DND-41 (cell line): ENCODE data around the gene LIMS1.
"Not testable (repeated sequence)": the region's sequence is repeated elsewhere in the genome, so short reads cannot be mapped to it uniquely, and the experiment has no call there.

Source experiments
- EZH2 ChIP-seq: IDR thresholded peaks from 3 replicates; pipeline ENCODE4 v1.6.1; 2012; ENCODE audit warnings: borderline replicate concordance, low read depth, mild to moderate bottlenecking, moderate library complexity, low read length, inconsistent platforms; ENCODE audit not compliant: severe bottlenecking
- TF ChIP-seq, protein P1 (sequence below): IDR thresholded peaks from 2 replicates; pipeline ENCODE4 v1.5.1; 2012; ENCODE audit warnings: borderline replicate concordance, low read length, moderate library complexity, mild to moderate bottlenecking; ENCODE audit not compliant: poor library complexity, severe bottlenecking; ENCODE audit errors: extremely low read depth

DNA sequence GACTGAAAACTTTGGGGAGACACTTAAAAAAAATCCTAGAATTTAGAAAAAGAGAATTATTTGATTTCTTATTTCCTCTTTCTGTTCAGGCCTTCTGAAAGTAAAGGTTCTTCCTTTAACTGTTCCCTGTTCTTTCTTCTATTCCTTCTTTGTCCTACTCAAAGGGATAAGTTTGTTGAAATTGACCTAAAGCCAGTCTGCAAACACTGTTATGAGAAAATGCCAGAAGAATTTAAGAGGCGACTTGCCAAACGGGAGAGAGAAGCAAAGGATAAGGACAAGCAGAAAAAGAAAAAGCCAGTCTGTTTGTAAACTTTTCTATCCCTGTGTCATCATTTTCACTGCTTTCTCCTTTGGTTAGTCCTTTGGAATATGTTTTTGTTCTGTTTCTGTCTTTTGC lies 146.5 kb downstream of the LIMS1 start:
- TF ChIP-seq, protein P1, sequence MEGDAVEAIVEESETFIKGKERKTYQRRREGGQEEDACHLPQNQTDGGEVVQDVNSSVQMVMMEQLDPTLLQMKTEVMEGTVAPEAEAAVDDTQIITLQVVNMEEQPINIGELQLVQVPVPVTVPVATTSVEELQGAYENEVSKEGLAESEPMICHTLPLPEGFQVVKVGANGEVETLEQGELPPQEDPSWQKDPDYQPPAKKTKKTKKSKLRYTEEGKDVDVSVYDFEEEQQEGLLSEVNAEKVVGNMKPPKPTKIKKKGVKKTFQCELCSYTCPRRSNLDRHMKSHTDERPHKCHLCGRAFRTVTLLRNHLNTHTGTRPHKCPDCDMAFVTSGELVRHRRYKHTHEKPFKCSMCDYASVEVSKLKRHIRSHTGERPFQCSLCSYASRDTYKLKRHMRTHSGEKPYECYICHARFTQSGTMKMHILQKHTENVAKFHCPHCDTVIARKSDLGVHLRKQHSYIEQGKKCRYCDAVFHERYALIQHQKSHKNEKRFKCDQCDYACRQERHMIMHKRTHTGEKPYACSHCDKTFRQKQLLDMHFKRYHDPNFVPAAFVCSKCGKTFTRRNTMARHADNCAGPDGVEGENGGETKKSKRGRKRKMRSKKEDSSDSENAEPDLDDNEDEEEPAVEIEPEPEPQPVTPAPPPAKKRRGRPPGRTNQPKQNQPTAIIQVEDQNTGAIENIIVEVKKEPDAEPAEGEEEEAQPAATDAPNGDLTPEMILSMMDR: not testable (repeated sequence)
- TF ChIP-seq EZH2: not testable (repeated sequence)
